B cell (primary cell): Measurements from ENCODE around the gene FRMPD4.

Experiments
- CTCF ChIP-seq: fragments of 200-600 bp; IDR thresholded peaks from one replicate; pipeline ENCODE4 v1.8.0; 2022; ENCODE audit warnings: antibody characterized with exemption, mild to moderate bottlenecking
- EZH2 ChIP-seq: IDR thresholded peaks from 2 replicates; pipeline ENCODE4 v1.6.1; 2012; ENCODE audit warnings: borderline replicate concordance, low read depth, mild to moderate bottlenecking, moderate library complexity, low read length; ENCODE audit not compliant: insufficient read depth, poor library complexity, severe bottlenecking

- TF ChIP-seq CTCF, result no peak
- no peak for TF ChIP-seq EZH2
Observed at GRCh38 chrX:12564221-12564620, 425.9 kb downstream of the FRMPD4 start.
